MM.1S (cell line): Measurements from ENCODE around the gene MATK.

Experiments used
- EZH2 ChIP-seq: fragments of 300-600 bp; sonication (generic); optimal IDR thresholded peaks from 2 replicates; pipeline ENCODE3; 2017; ENCODE audit warnings: low read depth, mild to moderate bottlenecking, antibody characterized with exemption, low read length, mixed read lengths
- EZH2phosphoT487 ChIP-seq: fragments of 300-600 bp; sonication (generic); IDR thresholded peaks from 2 replicates; pipeline ENCODE4 v1.6.1; 2018; ENCODE audit warnings: antibody characterized with exemption, low read length
- TF ChIP-seq, protein P1 (sequence below): fragments of 300-600 bp; sonication (generic); IDR thresholded peaks from 2 replicates; pipeline ENCODE4 v1.5.1; 2016; ENCODE audit warnings: antibody characterized with exemption, low read length, mixed read lengths

- TF ChIP-seq, protein P1, sequence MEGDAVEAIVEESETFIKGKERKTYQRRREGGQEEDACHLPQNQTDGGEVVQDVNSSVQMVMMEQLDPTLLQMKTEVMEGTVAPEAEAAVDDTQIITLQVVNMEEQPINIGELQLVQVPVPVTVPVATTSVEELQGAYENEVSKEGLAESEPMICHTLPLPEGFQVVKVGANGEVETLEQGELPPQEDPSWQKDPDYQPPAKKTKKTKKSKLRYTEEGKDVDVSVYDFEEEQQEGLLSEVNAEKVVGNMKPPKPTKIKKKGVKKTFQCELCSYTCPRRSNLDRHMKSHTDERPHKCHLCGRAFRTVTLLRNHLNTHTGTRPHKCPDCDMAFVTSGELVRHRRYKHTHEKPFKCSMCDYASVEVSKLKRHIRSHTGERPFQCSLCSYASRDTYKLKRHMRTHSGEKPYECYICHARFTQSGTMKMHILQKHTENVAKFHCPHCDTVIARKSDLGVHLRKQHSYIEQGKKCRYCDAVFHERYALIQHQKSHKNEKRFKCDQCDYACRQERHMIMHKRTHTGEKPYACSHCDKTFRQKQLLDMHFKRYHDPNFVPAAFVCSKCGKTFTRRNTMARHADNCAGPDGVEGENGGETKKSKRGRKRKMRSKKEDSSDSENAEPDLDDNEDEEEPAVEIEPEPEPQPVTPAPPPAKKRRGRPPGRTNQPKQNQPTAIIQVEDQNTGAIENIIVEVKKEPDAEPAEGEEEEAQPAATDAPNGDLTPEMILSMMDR = no peak
- TF ChIP-seq EZH2 (no peak), EZH2phosphoT487 (no peak)
These were observed 16.7 kb downstream of the MATK start for GRCh38 chr19:3769494-3769893.
